Type B pancreatic cell (in vitro differentiated cells): Measurements from ENCODE around the gene NOS1AP. TPM values are rescaled to one million over a fixed set of nuclear protein-coding genes. Genes with fewer than 3 reads are reported as not detected.
"Not testable (repeated sequence)": the region's sequence is repeated elsewhere in the genome, so short reads cannot be mapped to it uniquely, and the experiment has no call there.

Experiments
- DNase-seq: peaks from one replicate; pipeline ENCODE4 v3.0.0; 2021; ENCODE audit warnings: mixed read lengths; ENCODE audit not compliant: unreplicated experiment; ENCODE audit errors: extremely low spot score
- H3K27ac Mint-ChIP-seq: 2 replicates; pipeline ENCODE4 v1.8.0; 2021; ENCODE audit warnings: mild to moderate bottlenecking, mixed read lengths
- H3K27me3 Mint-ChIP-seq: 2 replicates; pipeline ENCODE4 v1.8.0; 2021; ENCODE audit warnings: mixed read lengths
- H3K36me3 Mint-ChIP-seq: 2 replicates; pipeline ENCODE4 v1.8.0; 2021; ENCODE audit warnings: mixed read lengths
- H3K4me1 Mint-ChIP-seq: one replicate; pipeline ENCODE4 v1.8.0; 2021; ENCODE audit warnings: mixed read lengths; ENCODE audit not compliant: unreplicated experiment
- H3K4me3 Mint-ChIP-seq: 2 replicates; pipeline ENCODE4 v1.8.0; 2021; ENCODE audit warnings: mild to moderate bottlenecking, mixed read lengths
- H3K9me3 Mint-ChIP-seq: 2 replicates; pipeline ENCODE4 v1.8.0; 2021; ENCODE audit warnings: mixed read lengths
- CTCF ChIP-seq: fragments of 200-600 bp; sonication (generic); conservative IDR thresholded peaks from 2 replicates; pipeline ENCODE4 v1.5.0; 2021; ENCODE audit warnings: antibody characterized with exemption, mild to moderate bottlenecking
- total RNA-seq: library from RNA; stranded (reverse); gene quantifications from 2 replicates; pipeline ENCODE4 v1.2.1, GENCODE V29; 2021; ENCODE audit warnings: low replicate concordance

The NOS1AP gene
- total RNA-seq, 1 donor from 2014 or later, result 10.4 TPM

GRCh38 chr1:162406811-162407210, 337.3 kb downstream of the NOS1AP start:
- H3K27ac Mint-ChIP-seq, result no peak overlapping the region
- no peaks in the 10 kb centered on the region for H3K9me3 Mint-ChIP-seq
- no peaks in the 10 kb centered on the region for H3K36me3 Mint-ChIP-seq
- H3K4me3 Mint-ChIP-seq, result no peak overlapping the region
- no peak for DNase-seq
- H3K4me1 Mint-ChIP-seq, result no peaks in the 10 kb centered on the region
- TF ChIP-seq CTCF, result no peak
- no peaks in the 10 kb centered on the region for H3K27me3 Mint-ChIP-seq

GRCh38 chr1:162407539-162407938, 338.0 kb downstream of the NOS1AP start:
- H3K27me3 Mint-ChIP-seq, result no peaks in the 10 kb centered on the region
- TF ChIP-seq CTCF, result no peak
- H3K9me3 Mint-ChIP-seq, result no peaks in the 10 kb centered on the region
- no peak overlapping the region for H3K4me3 Mint-ChIP-seq
- H3K27ac Mint-ChIP-seq, result no peak overlapping the region
- no peaks in the 10 kb centered on the region for H3K36me3 Mint-ChIP-seq
- H3K4me1 Mint-ChIP-seq, result no peaks in the 10 kb centered on the region
- no peak for DNase-seq

GRCh38 chr1:162412002-162412401, 342.5 kb downstream of the NOS1AP start, which contains the start of gene SH2D1B:
Gene SH2D1B, minus strand, starts transcription at chr1:162412136. Its CDS starts 120 bp downstream, at chr1:162412016.
- DNase-seq, result no peak
- Mint-ChIP-seq H3K4me1 (no peaks in the 10 kb centered on the region), H3K36me3 (no peaks in the 10 kb centered on the region), H3K4me3 (no peak within 1 kb of the TSS), H3K27me3 (no peaks in the 10 kb centered on the region), H3K27ac (peak within 1 kb of the TSS; percentile 28), H3K9me3 (peaks cover 10% of the 10 kb centered on the region)
- TF ChIP-seq CTCF, result no peak

GRCh38 chr1:162416215-162416614, 346.7 kb downstream of the NOS1AP start:
- Mint-ChIP-seq H3K4me3 (no peak overlapping the region), H3K36me3 (no peaks in the 10 kb centered on the region), H3K27me3 (no peaks in the 10 kb centered on the region), H3K27ac (no peak overlapping the region), H3K9me3 (peaks cover 10% of the 10 kb centered on the region), H3K4me1 (no peaks in the 10 kb centered on the region)
- DNase-seq, result no peak
- no peak for TF ChIP-seq CTCF

- Mint-ChIP-seq H3K27ac (no peak overlapping the region), H3K4me3 (no peak overlapping the region), H3K27me3 (no peaks in the 10 kb centered on the region), H3K9me3 (peaks cover 10% of the 10 kb centered on the region), H3K4me1 (no peaks in the 10 kb centered on the region), H3K36me3 (no peaks in the 10 kb centered on the region)
- TF ChIP-seq CTCF, result no peak
- DNase-seq, result no peak
Observed at GRCh38 chr1:162416909-162417308, 347.4 kb downstream of the NOS1AP start.

- peaks cover 10% of the 10 kb centered on the region for H3K9me3 Mint-ChIP-seq
- no peak for TF ChIP-seq CTCF
- no peaks in the 10 kb centered on the region for H3K27me3 Mint-ChIP-seq
- DNase-seq, result no peak
- H3K4me1 Mint-ChIP-seq, result no peaks in the 10 kb centered on the region
- H3K4me3 Mint-ChIP-seq, result no peak overlapping the region
- H3K27ac Mint-ChIP-seq, result no peak overlapping the region
- no peaks in the 10 kb centered on the region for H3K36me3 Mint-ChIP-seq
Observed at GRCh38 chr1:162417650-162418049, 348.2 kb downstream of the NOS1AP start.

GRCh38 chr1:162418584-162418983, 349.1 kb downstream of the NOS1AP start:
- H3K4me1 Mint-ChIP-seq, H3K36me3 Mint-ChIP-seq, H3K27me3 Mint-ChIP-seq, H3K4me3 Mint-ChIP-seq, H3K27ac Mint-ChIP-seq, DNase-seq: not testable (repeated sequence)
- H3K9me3 Mint-ChIP-seq, result peaks cover 10% of the 10 kb centered on the region

GRCh38 chr1:162419450-162419931, 350.0 kb downstream of the NOS1AP start:
- Mint-ChIP-seq H3K27ac (peak overlapping the region; percentile 89), H3K4me3 (peak overlapping the region; percentile 0)
- H3K4me1 Mint-ChIP-seq, result not testable (repeated sequence)

More at GRCh38 chr1:162419450-162419931, 350.0 kb downstream of the NOS1AP start:
- not testable (repeated sequence) for H3K27me3 Mint-ChIP-seq, H3K36me3 Mint-ChIP-seq, DNase-seq
- H3K9me3 Mint-ChIP-seq, result peaks cover 10% of the 10 kb centered on the region
